22Rv1 (cell line): ENCODE measurements around the gene TMEM8B.

Source experiments
- H3K27ac ChIP-seq: fragments of 450-650 bp; 2 replicates; pipeline ENCODE4 v1.5.1; 2017
- ZFX ChIP-seq: fragments of 450-650 bp; IDR thresholded peaks from 2 replicates; pipeline ENCODE4 v1.6.1; 2017; ENCODE audit warnings: antibody characterized with exemption, borderline replicate concordance
- TF ChIP-seq, protein P1 (sequence below): fragments of 450-650 bp; IDR thresholded peaks from 2 replicates; pipeline ENCODE4 v1.5.1; 2017; ENCODE audit warnings: mild to moderate bottlenecking

Gene TMEM8B

DNA sequence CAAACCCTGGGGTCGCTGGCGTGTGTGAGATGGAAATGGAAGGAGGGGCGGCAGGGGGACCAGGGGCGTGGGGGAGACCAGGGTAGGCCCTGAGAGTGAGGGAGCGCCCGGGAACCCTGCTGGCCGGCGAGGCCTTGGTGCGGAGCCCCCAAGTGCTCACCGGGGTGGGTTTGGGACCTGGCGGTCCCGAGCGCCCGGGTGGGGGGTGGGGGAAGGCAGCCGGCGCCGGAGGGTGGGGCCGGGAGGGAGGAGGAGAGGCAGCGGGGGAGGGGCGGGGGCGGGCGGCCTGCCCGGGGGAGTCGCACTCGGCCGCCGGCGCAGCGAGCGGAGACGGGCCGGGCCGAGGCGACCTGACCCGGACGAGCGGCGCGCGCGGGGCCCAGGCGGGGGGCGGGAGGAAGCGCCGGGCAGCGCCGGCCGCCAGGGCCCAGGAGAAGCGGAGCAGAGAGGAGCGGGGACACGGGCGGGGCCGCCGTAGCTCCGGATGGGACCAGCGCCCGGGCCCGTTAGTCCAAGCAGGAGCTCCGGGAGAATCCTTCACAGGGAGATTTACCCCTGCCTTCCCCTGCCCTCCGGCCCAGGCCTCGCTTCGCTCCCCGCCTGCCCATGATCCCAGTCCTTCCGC lies 37.6 kb upstream of the TMEM8B start, which contains the start of gene NPR2:
NPR2 (plus strand) TSS at position 295 of the 625 bp plus-strand sequence. CDS start 818 bp downstream, outside the sequence.
- TF ChIP-seq, protein P1, sequence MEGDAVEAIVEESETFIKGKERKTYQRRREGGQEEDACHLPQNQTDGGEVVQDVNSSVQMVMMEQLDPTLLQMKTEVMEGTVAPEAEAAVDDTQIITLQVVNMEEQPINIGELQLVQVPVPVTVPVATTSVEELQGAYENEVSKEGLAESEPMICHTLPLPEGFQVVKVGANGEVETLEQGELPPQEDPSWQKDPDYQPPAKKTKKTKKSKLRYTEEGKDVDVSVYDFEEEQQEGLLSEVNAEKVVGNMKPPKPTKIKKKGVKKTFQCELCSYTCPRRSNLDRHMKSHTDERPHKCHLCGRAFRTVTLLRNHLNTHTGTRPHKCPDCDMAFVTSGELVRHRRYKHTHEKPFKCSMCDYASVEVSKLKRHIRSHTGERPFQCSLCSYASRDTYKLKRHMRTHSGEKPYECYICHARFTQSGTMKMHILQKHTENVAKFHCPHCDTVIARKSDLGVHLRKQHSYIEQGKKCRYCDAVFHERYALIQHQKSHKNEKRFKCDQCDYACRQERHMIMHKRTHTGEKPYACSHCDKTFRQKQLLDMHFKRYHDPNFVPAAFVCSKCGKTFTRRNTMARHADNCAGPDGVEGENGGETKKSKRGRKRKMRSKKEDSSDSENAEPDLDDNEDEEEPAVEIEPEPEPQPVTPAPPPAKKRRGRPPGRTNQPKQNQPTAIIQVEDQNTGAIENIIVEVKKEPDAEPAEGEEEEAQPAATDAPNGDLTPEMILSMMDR = no peak
- TF ChIP-seq ZFX = no peak
- H3K27ac ChIP-seq = no peak within 1 kb of the TSS

DNA sequence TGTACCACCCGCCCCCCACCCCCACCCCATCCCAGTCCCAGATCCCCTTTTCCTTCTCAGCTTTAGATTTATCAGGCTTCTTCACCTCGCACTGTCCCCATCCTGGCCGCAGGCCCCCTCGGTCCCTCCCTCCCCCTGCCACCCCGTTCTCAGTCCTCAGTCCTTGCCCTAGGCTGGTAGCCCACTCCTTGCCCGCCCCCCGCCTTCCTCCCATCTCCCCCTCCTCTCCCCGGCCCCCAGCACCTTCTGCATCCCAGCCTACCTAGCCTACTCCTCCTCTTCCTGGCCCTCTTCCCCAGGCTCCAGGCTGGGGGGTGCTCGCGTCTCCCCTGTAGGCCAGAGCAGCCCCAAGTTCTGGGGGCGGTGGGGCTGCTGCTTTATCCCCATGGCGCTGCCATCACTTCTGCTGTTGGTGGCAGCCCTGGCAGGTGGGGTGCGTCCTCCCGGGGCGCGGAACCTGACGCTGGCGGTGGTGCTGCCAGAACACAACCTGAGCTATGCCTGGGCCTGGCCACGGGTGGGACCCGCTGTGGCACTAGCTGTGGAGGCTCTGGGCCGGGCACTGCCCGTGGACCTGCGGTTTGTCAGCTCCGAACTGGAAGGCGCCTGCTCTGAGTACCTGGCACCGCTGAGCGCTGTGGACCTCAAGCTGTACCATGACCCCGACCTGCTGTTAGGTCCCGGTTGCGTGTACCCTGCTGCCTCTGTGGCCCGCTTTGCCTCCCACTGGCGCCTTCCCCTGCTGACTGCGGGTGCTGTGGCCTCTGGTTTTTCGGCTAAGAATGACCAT lies 36.8 kb upstream of the TMEM8B start:
- no peak overlapping the region for H3K27ac ChIP-seq

DNA sequence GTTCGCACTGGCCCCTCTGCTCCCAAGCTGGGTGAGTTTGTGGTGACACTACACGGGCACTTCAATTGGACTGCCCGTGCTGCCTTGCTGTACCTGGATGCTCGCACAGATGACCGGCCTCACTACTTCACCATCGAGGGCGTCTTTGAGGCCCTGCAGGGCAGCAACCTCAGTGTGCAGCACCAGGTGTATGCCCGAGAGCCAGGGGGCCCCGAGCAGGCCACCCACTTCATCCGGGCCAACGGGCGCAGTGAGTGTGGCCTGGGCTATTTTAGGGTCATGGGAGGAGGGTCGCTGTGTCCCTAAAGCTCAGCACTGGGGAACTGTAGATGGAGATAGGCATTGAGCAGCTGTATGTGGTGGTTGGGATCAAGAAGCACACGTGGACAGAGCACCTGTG lies 36.2 kb upstream of the TMEM8B start:
- TF ChIP-seq, protein P1 = no peak
- no peak for TF ChIP-seq ZFX
- H3K27ac ChIP-seq = no peak overlapping the region

More for the DNA sequence above, 36.8 kb upstream of the TMEM8B start:
- TF ChIP-seq ZFX = no peak
- TF ChIP-seq, protein P1 = no peak

DNA sequence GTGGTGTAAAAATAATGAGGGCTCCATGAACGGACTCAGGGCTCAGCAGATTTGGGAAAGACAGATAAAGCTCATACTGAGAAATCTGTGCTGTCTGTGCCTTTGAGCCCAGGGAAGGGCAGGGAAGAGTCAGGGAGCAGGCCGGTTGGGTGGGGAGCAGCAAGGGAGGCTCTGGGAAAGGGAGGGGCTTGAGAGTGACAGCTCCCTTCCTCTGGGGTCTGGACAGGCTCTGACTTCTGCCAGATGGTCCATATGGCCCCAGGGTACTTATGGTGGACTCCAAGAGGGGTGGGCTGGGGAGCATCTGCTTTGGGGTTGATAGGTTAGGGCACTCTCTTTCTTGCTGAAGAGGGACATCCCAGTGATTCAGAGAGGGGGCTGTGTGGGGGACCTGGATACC lies 35.6 kb upstream of the TMEM8B start:
- no peak overlapping the region for H3K27ac ChIP-seq
- TF ChIP-seq, protein P1 = no peak
- TF ChIP-seq ZFX = no peak

- TF ChIP-seq, protein P1 = no peak
- no peak overlapping the region for H3K27ac ChIP-seq
Measured at GRCh38 chr9:35795695-35796094, 33.3 kb upstream of the TMEM8B start.

- H3K27ac ChIP-seq = no peak overlapping the region
Measured at GRCh38 chr9:35797311-35798109, 31.5 kb upstream of the TMEM8B start.

More at GRCh38 chr9:35797311-35798109, 31.5 kb upstream of the TMEM8B start:
- no peak for TF ChIP-seq ZFX
- TF ChIP-seq, protein P1 = no peak
